Ectodermal cell (in vitro differentiated cells): ENCODE results near the gene UBTF.
"Not testable (repeated sequence)": the region's sequence is repeated elsewhere in the genome, so short reads cannot be mapped to it uniquely, and the experiment has no call there.

Experiments
- H3K27ac ChIP-seq: 2 replicates; pipeline ENCODE4 v1.7.0; 2013; ENCODE audit warnings: mild to moderate bottlenecking, low read depth, low read length; ENCODE audit not compliant: insufficient read depth, poor library complexity, severe bottlenecking
- H3K27me3 ChIP-seq: 2 replicates; pipeline ENCODE4 v1.7.0; 2013; ENCODE audit warnings: mild to moderate bottlenecking, low read length; ENCODE audit not compliant: insufficient read depth, control insufficient read depth, poor library complexity, severe bottlenecking
- H3K36me3 ChIP-seq: one replicate; pipeline ENCODE4 v1.7.0; 2013; ENCODE audit warnings: low read length; ENCODE audit not compliant: control insufficient read depth, insufficient read depth
- H3K4me1 ChIP-seq: one replicate; pipeline ENCODE4 v1.7.0; 2013; ENCODE audit warnings: low read length; ENCODE audit not compliant: control insufficient read depth, insufficient read depth
- H3K4me3 ChIP-seq: 2 replicates; pipeline ENCODE4 v1.7.0; 2013; ENCODE audit warnings: low read depth, low read length, control low read depth; ENCODE audit not compliant: insufficient read depth
- H3K9me3 ChIP-seq: 2 replicates; pipeline ENCODE4 v1.7.0; 2013; ENCODE audit warnings: mild to moderate bottlenecking, low read length, moderate library complexity; ENCODE audit not compliant: control insufficient read depth
- WGBS, 2 experiments: methylation state at CpG; one replicate each; pipeline ENCODE4 v1.1.7; 2013; ENCODE audit warnings: missing lambda C conversion rate in 2 of 2; 5-methylcytosine and 5-hydroxymethylcytosine counted together

The UBTF gene

GRCh38 chr17:44247440-44247841 lies 28.0 kb upstream of the UBTF start:
- no peaks in the 10 kb centered on the region for H3K9me3 ChIP-seq
- no peak overlapping the region for H3K4me3 ChIP-seq
- H3K27ac ChIP-seq: no peak overlapping the region
- H3K4me1 ChIP-seq: no peaks in the 10 kb centered on the region
- no peaks in the 10 kb centered on the region for H3K36me3 ChIP-seq
- WGBS, 2 experiments: 86 to 89% methylated on average over 7 of the region's 7 CpGs
- no peaks in the 10 kb centered on the region for H3K27me3 ChIP-seq

- H3K27me3 ChIP-seq: no peaks in the 10 kb centered on the region
- 78 to 86% methylated on average over 6 of the region's 6 CpGs for WGBS, 2 experiments
- no peaks in the 10 kb centered on the region for H3K9me3 ChIP-seq
- H3K36me3 ChIP-seq: no peaks in the 10 kb centered on the region
- H3K4me1 ChIP-seq: no peaks in the 10 kb centered on the region
- no peak overlapping the region for H3K27ac ChIP-seq
- no peak overlapping the region for H3K4me3 ChIP-seq
Observed at GRCh38 chr17:44241106-44241624, 21.7 kb upstream of the UBTF start.

- H3K4me1 ChIP-seq, H3K27me3 ChIP-seq, H3K36me3 ChIP-seq, H3K9me3 ChIP-seq, H3K4me3 ChIP-seq, H3K27ac ChIP-seq: not testable (repeated sequence)
- WGBS, 2 experiments: 94 to 98% methylated on average over 18 to 25 of the region's 28 CpGs
Observed at GRCh38 chr17:44237886-44238285, 18.4 kb upstream of the UBTF start.

GRCh38 chr17:44236444-44236991 lies 17.0 kb upstream of the UBTF start:
- Histone ChIP-seq H3K9me3 (no peaks in the 10 kb centered on the region), H3K36me3 (no peaks in the 10 kb centered on the region), H3K27me3 (no peaks in the 10 kb centered on the region), H3K4me3 (no peak overlapping the region), H3K27ac (no peak overlapping the region), H3K4me1 (no peaks in the 10 kb centered on the region)
- 82 to 85% methylated on average over 5 of the region's 5 CpGs for WGBS, 2 experiments

GRCh38 chr17:44235583-44235936 lies 16.1 kb upstream of the UBTF start:
- Histone ChIP-seq H3K9me3 (no peaks in the 10 kb centered on the region), H3K36me3 (no peaks in the 10 kb centered on the region), H3K4me1 (no peaks in the 10 kb centered on the region), H3K27me3 (no peaks in the 10 kb centered on the region), H3K27ac (no peak overlapping the region), H3K4me3 (no peak overlapping the region)
- 78 to 80% methylated on average over 5 of the region's 5 CpGs for WGBS, 2 experiments

- H3K4me3 ChIP-seq: no peak overlapping the region
- no peaks in the 10 kb centered on the region for H3K4me1 ChIP-seq
- no peak overlapping the region for H3K27ac ChIP-seq
- no peaks in the 10 kb centered on the region for H3K36me3 ChIP-seq
- no peaks in the 10 kb centered on the region for H3K27me3 ChIP-seq
- WGBS, 2 experiments: 89 to 95% methylated on average over 5 of the region's 5 CpGs
- H3K9me3 ChIP-seq: no peaks in the 10 kb centered on the region
Observed at GRCh38 chr17:44233582-44233981, 14.1 kb upstream of the UBTF start.

GRCh38 chr17:44232061-44232460 lies 12.6 kb upstream of the UBTF start:
- WGBS, 2 experiments: 95 to 96% methylated on average over 7 of the region's 7 CpGs
- Histone ChIP-seq H3K4me1 (no peaks in the 10 kb centered on the region), H3K27ac (no peak overlapping the region), H3K36me3 (no peaks in the 10 kb centered on the region), H3K9me3 (no peaks in the 10 kb centered on the region), H3K4me3 (no peak overlapping the region), H3K27me3 (no peaks in the 10 kb centered on the region)

GRCh38 chr17:44230140-44230539 lies 10.7 kb upstream of the UBTF start:
- WGBS, 2 experiments: 94% methylated on average over 9 of the region's 9 CpGs
- no peaks in the 10 kb centered on the region for H3K27me3 ChIP-seq
- H3K4me1 ChIP-seq: no peaks in the 10 kb centered on the region
- H3K9me3 ChIP-seq: no peaks in the 10 kb centered on the region
- no peak overlapping the region for H3K27ac ChIP-seq
- no peaks in the 10 kb centered on the region for H3K36me3 ChIP-seq
- H3K4me3 ChIP-seq: no peak overlapping the region

GRCh38 chr17:44229090-44229489 lies 9.6 kb upstream of the UBTF start:
- Histone ChIP-seq H3K36me3 (no peaks in the 10 kb centered on the region), H3K9me3 (no peaks in the 10 kb centered on the region), H3K27me3 (no peaks in the 10 kb centered on the region), H3K4me1 (no peaks in the 10 kb centered on the region), H3K4me3 (no peak overlapping the region), H3K27ac (no peak overlapping the region)
- 93 to 94% methylated on average over 6 of the region's 6 CpGs for WGBS, 2 experiments

- no peaks in the 10 kb centered on the region for H3K9me3 ChIP-seq
- H3K4me1 ChIP-seq: no peaks in the 10 kb centered on the region
- no peak overlapping the region for H3K4me3 ChIP-seq
- no peak overlapping the region for H3K27ac ChIP-seq
- H3K36me3 ChIP-seq: no peaks in the 10 kb centered on the region
- H3K27me3 ChIP-seq: no peaks in the 10 kb centered on the region
- 88 to 94% methylated on average over 7 of the region's 7 CpGs for WGBS, 2 experiments
Observed at GRCh38 chr17:44223541-44224071, 4.1 kb upstream of the UBTF start.
